ENCODE results near the gene TSPAN9.

- no peak for TF ChIP-seq CTCF (IDR thresholded peaks at IDR 0.05)
- TF ChIP-seq POLR2A (IDR thresholded peaks at IDR 0.05) = no peak
Observed at GRCh38 chr12:3225154-3225795, 148.1 kb downstream of the TSPAN9 start.

Measured in testis (tissue), 2 donors.